HG03025 (cell line): ENCODE data around the gene WBP1.
"Not testable (repeated sequence)": the region's sequence is repeated elsewhere in the genome, so short reads cannot be mapped to it uniquely, and the experiment has no call there.

Source experiments
- ATAC-seq: cut with Tn5 transposase; IDR thresholded peaks from one replicate; pipeline ENCODE4 v1.9.1; 2021; ENCODE audit warnings: mild to moderate bottlenecking, moderate library complexity; ENCODE audit not compliant: unreplicated experiment, low FRiP score

The WBP1 gene

GRCh38 chr2:74481431-74481830 lies 23.2 kb downstream of the WBP1 start:
- no peak for ATAC-seq

GRCh38 chr2:74481961-74482800 lies 23.9 kb downstream of the WBP1 start:
- ATAC-seq: peak; percentile 43

- ATAC-seq: peak; percentile 82
Measured at GRCh38 chr2:74482801-74483674, 24.8 kb downstream of the WBP1 start, which contains the start of the genes CCDC142 and TTC31. Gene CCDC142 (minus strand): TSS chr2:74482998. CDS start chr2:74482837, 161 bp downstream. Gene TTC31 (plus strand): TSS chr2:74483081. CDS start chr2:74483096, 15 bp downstream.

GRCh38 chr2:74483675-74484164 lies 25.5 kb downstream of the WBP1 start:
- ATAC-seq: not testable (repeated sequence)

GRCh38 chr2:74486141-74486540 lies 27.9 kb downstream of the WBP1 start:
- ATAC-seq: no peak

GRCh38 chr2:74488643-74489481 lies 30.6 kb downstream of the WBP1 start:
- no peak for ATAC-seq

GRCh38 chr2:74489906-74490305 lies 31.7 kb downstream of the WBP1 start:
- no peak for ATAC-seq

- ATAC-seq: no peak
Measured at GRCh38 chr2:74491648-74492544, 33.7 kb downstream of the WBP1 start.

- no peak for ATAC-seq
Measured at GRCh38 chr2:74493546-74493945, 35.3 kb downstream of the WBP1 start.

GRCh38 chr2:74495440-74495839 lies 37.2 kb downstream of the WBP1 start:
- no peak for ATAC-seq

GRCh38 chr2:74496997-74497776 lies 38.9 kb downstream of the WBP1 start:
- no peak for ATAC-seq

- ATAC-seq: no peak
Measured at GRCh38 chr2:74497777-74498499, 39.7 kb downstream of the WBP1 start.

- no peak for ATAC-seq
Measured at GRCh38 chr2:74498500-74499266, 40.4 kb downstream of the WBP1 start.

GRCh38 chr2:74499267-74499939 lies 41.2 kb downstream of the WBP1 start, which contains the start of gene LBX2:
Gene LBX2 (minus strand): TSS chr2:74499603. CDS start chr2:74499537, 66 bp downstream.
- no peak for ATAC-seq

GRCh38 chr2:74499940-74500577 lies 41.8 kb downstream of the WBP1 start:
- no peak for ATAC-seq

GRCh38 chr2:74500578-74500946 lies 42.3 kb downstream of the WBP1 start:
- no peak for ATAC-seq
